Adipocyte (in vitro differentiated cells): ENCODE data around the gene PPM1E.
"Not testable (repeated sequence)": the region's sequence is repeated elsewhere in the genome, so short reads cannot be mapped to it uniquely, and the experiment has no call there.

Source experiments
- DNase-seq: peaks from one replicate; pipeline ENCODE4 v3.0.0-alpha.2; 2015; ENCODE audit warnings: low read depth
- H3K27me3 ChIP-seq: replicated peaks from 2 replicates; pipeline ENCODE4 v1.7.0; 2013; ENCODE audit warnings: mild to moderate bottlenecking, low read length, moderate library complexity; ENCODE audit not compliant: control insufficient read depth, insufficient read depth
- H3K36me3 ChIP-seq: 2 replicates; pipeline ENCODE4 v1.7.0; 2013; ENCODE audit warnings: low read length, mild to moderate bottlenecking, moderate library complexity; ENCODE audit not compliant: control insufficient read depth, insufficient read depth, severe bottlenecking
- H3K4me1 ChIP-seq: 2 replicates; pipeline ENCODE4 v1.7.0; 2013; ENCODE audit warnings: mild to moderate bottlenecking, low read length, moderate library complexity; ENCODE audit not compliant: control insufficient read depth, insufficient read depth
- H3K4me3 ChIP-seq: 2 replicates; pipeline ENCODE4 v1.7.0; 2013; ENCODE audit warnings: mild to moderate bottlenecking, low read length, moderate library complexity
- H3K9ac ChIP-seq: 2 replicates; pipeline ENCODE4 v1.7.0; 2013; ENCODE audit warnings: mild to moderate bottlenecking, low read length, moderate library complexity
- H3K9me3 ChIP-seq: 2 replicates; pipeline ENCODE4 v1.7.0; 2013; ENCODE audit warnings: mild to moderate bottlenecking, low read length, moderate library complexity; ENCODE audit not compliant: control insufficient read depth

The PPM1E gene

GRCh38 chr17:58850106-58850505 lies 94.5 kb downstream of the PPM1E start:
- not testable (repeated sequence) for H3K27me3 ChIP-seq, H3K4me1 ChIP-seq, H3K9ac ChIP-seq, DNase-seq, H3K9me3 ChIP-seq, H3K4me3 ChIP-seq, H3K36me3 ChIP-seq

GRCh38 chr17:58865301-58865700 lies 109.6 kb downstream of the PPM1E start:
- peaks cover 6% of the 10 kb centered on the region for H3K27me3 ChIP-seq

GRCh38 chr17:58870747-58871146 lies 115.1 kb downstream of the PPM1E start:
- no peak for DNase-seq
- Histone ChIP-seq H3K9me3 (no peaks in the 10 kb centered on the region), H3K4me1 (no peaks in the 10 kb centered on the region), H3K9ac (no peak overlapping the region), H3K36me3 (no peaks in the 10 kb centered on the region), H3K4me3 (no peak overlapping the region), H3K27me3 (peaks cover 2% of the 10 kb centered on the region)

More at GRCh38 chr17:58865301-58865700, 109.6 kb downstream of the PPM1E start:
- Histone ChIP-seq H3K36me3 (no peaks in the 10 kb centered on the region), H3K9me3 (no peaks in the 10 kb centered on the region), H3K4me1 (no peaks in the 10 kb centered on the region), H3K9ac (no peak overlapping the region), H3K4me3 (no peak overlapping the region)
- DNase-seq = no peak

- Histone ChIP-seq H3K9me3 (no peaks in the 10 kb centered on the region), H3K4me3 (no peak overlapping the region), H3K9ac (no peak overlapping the region), H3K27me3 (no peaks in the 10 kb centered on the region), H3K36me3 (no peaks in the 10 kb centered on the region), H3K4me1 (no peaks in the 10 kb centered on the region)
- no peak for DNase-seq
Observed at GRCh38 chr17:58873926-58874325, 118.3 kb downstream of the PPM1E start.

GRCh38 chr17:58875261-58875660 lies 119.6 kb downstream of the PPM1E start:
- H3K9me3 ChIP-seq = no peaks in the 10 kb centered on the region
- no peaks in the 10 kb centered on the region for H3K36me3 ChIP-seq
- no peaks in the 10 kb centered on the region for H3K27me3 ChIP-seq
- no peaks in the 10 kb centered on the region for H3K4me1 ChIP-seq
- no peak for DNase-seq
- no peak overlapping the region for H3K4me3 ChIP-seq
- H3K9ac ChIP-seq = no peak overlapping the region

GRCh38 chr17:58884161-58884560 lies 128.5 kb downstream of the PPM1E start:
- no peak for DNase-seq
- H3K4me1 ChIP-seq = no peaks in the 10 kb centered on the region
- no peak overlapping the region for H3K9ac ChIP-seq
- H3K27me3 ChIP-seq = no peaks in the 10 kb centered on the region
- no peaks in the 10 kb centered on the region for H3K9me3 ChIP-seq
- no peak overlapping the region for H3K4me3 ChIP-seq
- H3K36me3 ChIP-seq = no peaks in the 10 kb centered on the region

- Histone ChIP-seq H3K4me3 (no peak overlapping the region), H3K9me3 (peaks cover 5% of the 10 kb centered on the region), H3K27me3 (no peaks in the 10 kb centered on the region), H3K9ac (no peak overlapping the region), H3K36me3 (no peaks in the 10 kb centered on the region), H3K4me1 (no peaks in the 10 kb centered on the region)
- no peak for DNase-seq
Observed at GRCh38 chr17:58886514-58886913, 130.9 kb downstream of the PPM1E start.

GRCh38 chr17:58889928-58890327 lies 134.3 kb downstream of the PPM1E start:
- H3K4me3 ChIP-seq = no peak overlapping the region
- H3K36me3 ChIP-seq = no peaks in the 10 kb centered on the region
- peaks cover 5% of the 10 kb centered on the region for H3K9me3 ChIP-seq
- H3K4me1 ChIP-seq = no peaks in the 10 kb centered on the region
- H3K9ac ChIP-seq = no peak overlapping the region
- no peak for DNase-seq
- H3K27me3 ChIP-seq = no peaks in the 10 kb centered on the region

- H3K9me3 ChIP-seq = no peaks in the 10 kb centered on the region
- no peaks in the 10 kb centered on the region for H3K27me3 ChIP-seq
- H3K4me1 ChIP-seq = no peaks in the 10 kb centered on the region
- no peak overlapping the region for H3K9ac ChIP-seq
- H3K4me3 ChIP-seq = no peak overlapping the region
- no peaks in the 10 kb centered on the region for H3K36me3 ChIP-seq
- DNase-seq = no peak
Observed at GRCh38 chr17:58899191-58899590, 143.5 kb downstream of the PPM1E start.

GRCh38 chr17:58902322-58902721 lies 146.7 kb downstream of the PPM1E start:
- Histone ChIP-seq H3K9ac (no peak overlapping the region), H3K36me3 (no peaks in the 10 kb centered on the region), H3K4me3 (no peak overlapping the region), H3K4me1 (no peaks in the 10 kb centered on the region), H3K9me3 (peaks cover 11% of the 10 kb centered on the region), H3K27me3 (no peaks in the 10 kb centered on the region)
- DNase-seq = no peak

GRCh38 chr17:58911741-58912343 lies 156.2 kb downstream of the PPM1E start:
- Histone ChIP-seq H3K27me3 (no peaks in the 10 kb centered on the region), H3K9ac (no peak overlapping the region), H3K9me3 (peaks cover 34% of the 10 kb centered on the region), H3K4me1 (peaks cover 16% of the 10 kb centered on the region), H3K36me3 (no peaks in the 10 kb centered on the region), H3K4me3 (no peak overlapping the region)
- no peak for DNase-seq

GRCh38 chr17:58913552-58913951 lies 157.9 kb downstream of the PPM1E start:
- no peak for DNase-seq
- Histone ChIP-seq H3K9ac (no peak overlapping the region), H3K27me3 (no peaks in the 10 kb centered on the region), H3K4me1 (peaks cover 16% of the 10 kb centered on the region), H3K4me3 (no peak overlapping the region), H3K9me3 (peaks cover 30% of the 10 kb centered on the region), H3K36me3 (no peaks in the 10 kb centered on the region)
